Stimulated activated naive CD4-positive, alpha-beta T cell (primary cell): Measurements from ENCODE around the gene ABCA1.
A peak's percentile ranks its signal among the peaks of the same experiment; 100 is the strongest.
"Not testable (repeated sequence)": the region's sequence is repeated elsewhere in the genome, so short reads cannot be mapped to it uniquely, and the experiment has no call there.

Experiments
- DNase-seq, 6 experiments: peaks; one replicate each; lab custom pipeline; 2025; lab: John Stamatoyannopoulos, UW

ABCA1 gene

DNA sequence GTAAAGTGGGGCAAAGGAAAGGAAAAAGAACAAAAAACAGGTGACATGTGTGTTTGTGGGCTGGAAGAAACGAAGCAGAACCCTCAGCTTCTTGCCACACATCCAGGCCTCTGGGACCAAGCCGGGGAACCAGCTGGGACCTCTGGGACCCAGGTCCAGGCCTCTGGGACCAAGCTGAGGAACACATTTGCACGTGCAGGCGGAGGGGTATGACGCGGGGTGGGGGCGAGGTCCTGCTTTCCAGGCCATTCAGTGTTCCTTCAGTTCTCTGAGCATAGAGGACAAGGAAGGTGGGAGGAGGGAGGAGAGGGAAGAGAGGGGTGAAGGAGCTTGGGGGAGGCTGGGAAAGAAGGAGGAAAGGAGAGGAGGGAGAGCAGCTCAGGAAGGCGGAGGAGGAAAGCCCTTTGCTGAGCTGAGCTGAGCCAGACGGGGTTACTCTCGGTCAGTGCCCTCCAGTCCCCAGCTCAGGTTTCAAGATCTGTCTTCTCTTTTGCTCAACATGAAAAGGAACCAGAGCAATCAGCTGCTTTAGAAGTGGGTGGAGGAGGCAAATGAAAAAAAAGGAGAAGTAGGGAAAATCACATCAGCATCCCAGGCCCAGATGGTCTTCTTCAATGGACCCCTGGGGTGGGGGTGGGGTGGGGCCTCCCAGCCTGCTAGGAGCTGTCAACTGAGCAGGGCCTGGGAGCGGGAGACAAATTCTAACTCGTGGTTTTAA lies 59.1 kb downstream of the ABCA1 start:
- no peak for DNase-seq

DNA sequence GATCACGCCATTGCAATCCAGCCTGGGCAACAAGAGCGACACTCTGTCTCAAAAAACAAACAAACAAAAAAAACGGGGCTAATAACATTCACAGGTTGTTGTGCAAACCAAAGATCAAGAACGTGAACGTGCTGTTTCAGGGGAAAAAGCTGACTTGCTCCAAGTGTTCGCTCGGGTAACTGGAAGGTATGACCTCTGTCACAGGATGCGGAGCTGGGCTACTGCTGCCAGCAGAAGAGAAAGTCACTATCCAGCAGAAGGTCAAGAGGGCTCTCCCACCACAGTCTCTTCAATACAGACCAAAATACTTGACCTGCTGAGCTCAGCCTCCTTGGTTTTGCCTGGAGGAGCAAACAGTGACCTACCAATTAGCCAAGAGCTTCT lies 59.7 kb downstream of the ABCA1 start:
- DNase-seq = no peak

DNA sequence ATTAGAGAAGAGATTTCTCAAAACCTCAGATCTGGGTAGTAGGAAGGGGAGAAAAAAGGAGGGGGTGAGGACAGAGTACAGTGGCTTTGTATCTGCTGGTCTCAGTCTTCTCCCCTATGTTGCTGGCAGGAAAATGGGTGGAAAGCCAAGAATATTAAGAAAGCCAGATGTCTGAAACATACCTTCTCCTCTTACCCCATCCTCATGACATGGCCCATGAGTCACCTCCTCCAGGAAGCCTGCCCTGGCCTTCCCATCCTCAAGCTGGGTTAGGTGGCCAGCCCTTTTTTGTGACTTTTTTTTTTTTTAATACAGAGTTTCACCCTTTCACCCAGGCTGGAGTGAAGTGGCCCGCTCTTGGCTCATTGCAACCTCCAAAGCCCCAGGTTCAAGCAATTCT lies 61.8 kb downstream of the ABCA1 start:
- DNase-seq = no peak

DNA sequence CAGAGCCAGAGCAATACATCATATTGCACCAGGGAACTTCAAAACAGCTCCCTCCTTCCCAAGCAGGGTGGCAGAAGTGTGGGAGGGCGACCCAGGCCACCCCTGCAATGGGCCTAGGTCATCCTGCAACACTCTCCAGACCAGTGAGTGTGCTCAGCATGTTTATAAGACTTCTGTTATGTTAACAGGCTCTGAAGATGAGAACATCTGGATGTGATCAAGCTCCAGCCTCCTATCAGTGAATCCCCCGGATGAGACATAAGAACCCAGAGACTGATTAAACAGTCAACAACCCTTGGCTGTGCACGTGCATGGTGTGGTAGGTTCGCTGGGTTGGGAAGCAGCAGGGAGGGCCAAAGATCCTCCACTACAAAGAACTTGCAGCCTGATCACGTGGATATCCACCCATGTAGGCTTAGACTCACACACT lies 63.3 kb downstream of the ABCA1 start:
- DNase-seq = no peak

DNA sequence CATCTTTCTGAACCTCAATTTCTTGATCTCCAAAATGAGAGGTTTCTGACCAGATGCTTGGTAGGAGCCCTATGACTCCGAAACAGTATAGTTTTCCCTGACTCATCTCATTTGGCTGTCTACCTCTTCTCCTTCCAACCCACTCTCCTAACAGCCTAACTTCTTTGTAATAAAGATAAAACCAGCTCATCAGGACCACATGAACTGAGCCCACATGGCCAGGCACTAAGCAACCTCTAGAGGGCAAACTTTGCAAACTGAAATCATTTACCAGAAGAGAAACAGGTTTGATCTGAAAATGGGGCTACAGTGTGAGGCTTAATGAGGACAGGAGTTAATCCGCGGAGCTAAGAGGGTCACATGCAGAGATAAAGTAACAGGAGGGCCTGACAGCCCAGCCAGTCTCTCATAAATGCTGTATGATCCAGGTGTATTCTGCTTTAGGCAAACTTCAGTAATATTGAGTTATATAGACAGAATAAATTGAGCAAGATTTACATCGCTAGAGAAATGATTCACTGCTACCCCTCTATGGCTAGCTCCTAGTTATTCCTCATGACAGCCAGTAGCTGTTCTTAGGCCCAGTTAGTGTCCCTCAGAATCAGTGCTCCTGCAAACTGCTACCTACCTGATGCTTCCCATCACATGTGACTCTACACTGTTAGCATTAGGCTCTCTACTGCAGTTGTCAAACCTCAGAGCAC lies 64.6 kb downstream of the ABCA1 start:
- peak in 5 of 6 experiments; percentile 8 to 70 (median 44) for DNase-seq

DNA sequence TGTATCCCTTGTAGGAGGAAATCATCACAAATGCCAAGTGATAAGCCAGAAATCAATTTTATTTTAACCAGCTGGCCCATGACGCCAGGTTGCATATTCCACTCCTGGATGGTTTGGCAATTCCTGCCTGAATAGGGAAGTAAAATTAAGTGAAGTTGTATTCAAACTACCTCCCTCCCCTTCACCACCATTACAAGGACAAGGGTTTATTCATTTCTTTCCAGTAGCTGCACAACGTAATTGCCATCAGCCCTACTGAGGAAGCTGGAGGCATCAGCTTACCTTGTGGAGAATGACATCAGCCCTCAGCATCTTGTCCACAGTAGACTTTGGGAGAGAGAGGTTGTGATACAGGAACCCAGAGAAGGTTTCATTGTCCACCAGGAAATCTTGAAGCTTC lies 66.6 kb downstream of the ABCA1 start:
- DNase-seq = no peak

DNA sequence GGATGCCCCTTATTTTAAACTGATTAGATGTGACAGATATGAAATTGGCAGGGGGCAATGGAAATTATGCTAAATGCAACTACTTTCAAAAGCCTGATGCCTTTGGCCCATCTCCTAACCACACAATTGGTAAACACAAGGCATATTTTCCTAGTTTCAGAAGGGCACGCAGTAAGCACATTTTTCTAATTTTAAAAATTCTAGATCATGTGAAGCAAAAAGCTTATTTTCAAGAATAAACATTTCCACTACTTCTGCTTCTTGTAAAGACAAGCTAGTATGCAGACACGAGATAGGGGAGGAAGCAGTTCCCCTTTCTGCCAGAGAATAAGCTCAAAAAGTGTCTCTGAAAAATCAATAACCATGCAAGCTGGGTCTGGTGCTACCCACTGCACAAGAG lies 67.7 kb downstream of the ABCA1 start:
- DNase-seq = no peak

DNA sequence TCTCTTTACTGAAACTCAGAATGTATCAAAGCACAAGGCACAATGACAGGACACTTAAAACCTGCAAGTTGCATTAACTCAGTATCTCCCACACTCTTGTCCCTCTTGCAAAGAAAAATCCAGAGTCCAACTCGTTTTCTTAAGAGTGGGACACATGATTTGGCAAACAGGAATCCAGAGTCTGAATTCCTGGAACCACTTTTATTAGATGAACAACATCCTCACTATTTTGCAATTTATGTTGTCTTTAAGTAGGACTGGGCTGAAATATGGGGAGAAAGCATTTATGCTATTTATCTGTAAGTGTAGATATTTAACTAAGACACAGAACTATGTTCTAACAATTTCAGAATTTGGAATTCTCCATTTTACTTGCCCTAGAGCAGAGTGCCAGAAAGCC lies 69.1 kb downstream of the ABCA1 start:
- no peak for DNase-seq

DNA sequence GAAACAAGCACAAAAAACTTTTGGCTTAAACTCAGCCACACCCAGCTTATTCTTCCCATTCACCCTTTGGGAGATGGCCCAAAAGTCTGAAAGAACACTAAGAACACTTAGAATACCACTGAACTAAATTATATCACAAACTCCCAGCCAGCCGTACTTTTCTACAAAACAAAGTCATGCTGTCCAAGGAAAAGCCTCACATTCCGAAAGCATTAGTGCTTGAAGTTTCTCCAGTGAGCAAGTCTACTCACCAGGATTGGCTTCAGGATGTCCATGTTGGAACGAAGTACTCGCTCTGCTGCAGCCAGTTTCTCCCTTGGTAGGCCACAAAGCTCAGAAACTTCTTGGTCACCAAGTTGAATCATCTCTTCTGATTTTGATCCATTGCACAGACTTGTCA lies 69.7 kb downstream of the ABCA1 start:
- no peak for DNase-seq

DNA sequence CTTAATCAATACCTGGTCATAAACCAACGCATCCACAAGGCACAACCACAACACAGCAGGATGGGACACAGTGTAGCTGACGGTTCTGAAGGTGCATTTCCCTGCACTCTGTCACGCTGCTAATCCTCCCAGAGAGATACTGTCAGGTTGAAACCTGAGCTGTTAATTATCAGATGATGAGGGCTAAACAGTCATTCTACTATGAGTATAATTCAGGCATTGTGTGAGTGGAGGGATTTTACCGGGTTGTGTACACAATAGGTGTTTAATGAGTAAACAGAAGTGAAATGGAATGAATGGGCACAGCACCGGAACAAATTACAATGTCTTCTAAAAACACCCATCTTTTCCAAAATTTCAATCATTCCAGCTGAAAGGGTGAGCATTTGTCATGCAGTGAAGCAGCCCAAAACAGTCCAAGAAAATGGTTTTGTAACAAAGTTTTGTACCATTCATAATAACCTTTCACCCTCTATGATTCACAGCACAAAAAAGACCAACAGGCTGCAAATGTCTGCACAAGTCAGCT lies 71.5 kb downstream of the ABCA1 start:
- no peak for DNase-seq

DNA sequence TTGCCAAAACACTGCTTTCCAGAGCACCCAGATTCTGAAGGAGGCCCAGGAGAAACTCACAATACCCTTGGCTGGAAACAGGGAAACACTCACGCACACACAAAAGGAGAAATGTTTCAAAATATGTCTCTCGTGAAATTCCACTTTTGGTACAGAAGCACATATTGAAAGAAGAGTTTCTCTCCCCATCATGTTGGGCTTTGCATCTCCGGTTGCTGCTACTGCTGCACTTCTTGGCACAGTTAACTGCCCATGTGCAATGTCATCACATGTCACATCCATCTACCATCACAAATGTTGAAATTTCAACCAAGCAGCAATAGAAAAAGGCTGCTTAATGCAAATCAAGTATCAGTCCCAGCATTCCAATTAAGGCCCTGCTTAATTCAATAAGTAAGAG lies 72.1 kb downstream of the ABCA1 start:
- DNase-seq = no peak

DNA sequence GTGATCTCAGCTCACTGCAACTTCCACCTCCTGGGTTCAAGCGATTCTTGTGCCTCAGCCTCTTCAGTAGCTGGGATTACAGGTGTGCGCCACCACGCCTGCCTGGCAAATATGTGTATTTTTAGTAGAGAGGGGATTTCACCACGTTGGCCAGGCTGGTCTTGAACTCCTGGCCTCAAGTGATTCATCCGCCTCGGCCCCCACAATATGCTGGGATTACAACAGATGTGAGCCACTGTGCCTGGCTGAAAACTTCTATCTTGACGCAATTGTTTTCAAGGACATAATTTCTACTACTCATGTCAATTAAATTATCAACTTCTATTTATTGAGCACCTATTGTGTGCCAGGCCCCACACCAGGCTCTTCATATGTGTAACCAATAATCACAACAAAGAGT lies 72.7 kb downstream of the ABCA1 start:
- DNase-seq = not testable (repeated sequence)

DNA sequence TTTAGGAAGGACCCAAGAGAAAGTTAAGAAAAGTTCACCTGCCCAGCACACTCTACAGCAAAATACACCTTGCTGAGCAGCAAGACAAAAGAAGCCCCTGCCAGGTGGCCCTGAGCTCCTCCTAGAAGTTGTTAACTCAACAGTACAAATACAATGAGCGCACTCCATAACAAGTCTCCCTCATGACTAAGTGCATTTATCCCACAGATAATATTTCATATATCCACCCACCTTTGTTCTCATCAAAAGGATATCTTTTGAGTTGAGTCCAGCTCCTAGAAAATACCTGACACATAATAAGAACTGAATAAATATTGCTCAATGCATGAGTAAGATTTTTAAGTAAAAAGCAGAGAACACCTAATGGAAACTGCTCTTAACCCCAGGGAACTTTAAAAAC lies 73.3 kb downstream of the ABCA1 start:
- DNase-seq = no peak

DNA sequence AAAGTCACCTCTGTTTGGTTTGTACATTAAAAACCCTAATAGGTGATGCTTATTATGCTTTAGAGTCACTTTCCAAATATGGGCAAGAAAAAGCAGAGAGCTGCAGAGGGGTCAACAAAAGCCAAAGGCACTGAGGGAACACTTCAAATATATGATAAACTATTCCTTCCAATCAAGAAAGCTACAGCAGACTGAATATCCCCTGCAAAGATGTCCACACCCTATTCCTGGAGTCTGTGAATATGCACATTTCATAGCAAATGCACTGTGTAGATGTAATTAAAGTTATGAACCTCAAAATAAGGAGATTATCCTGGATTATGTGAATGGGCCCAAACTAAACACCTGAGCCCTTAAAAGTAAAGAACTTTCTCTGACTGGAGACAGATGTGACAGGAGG lies 74.3 kb downstream of the ABCA1 start:
- no peak for DNase-seq

DNA sequence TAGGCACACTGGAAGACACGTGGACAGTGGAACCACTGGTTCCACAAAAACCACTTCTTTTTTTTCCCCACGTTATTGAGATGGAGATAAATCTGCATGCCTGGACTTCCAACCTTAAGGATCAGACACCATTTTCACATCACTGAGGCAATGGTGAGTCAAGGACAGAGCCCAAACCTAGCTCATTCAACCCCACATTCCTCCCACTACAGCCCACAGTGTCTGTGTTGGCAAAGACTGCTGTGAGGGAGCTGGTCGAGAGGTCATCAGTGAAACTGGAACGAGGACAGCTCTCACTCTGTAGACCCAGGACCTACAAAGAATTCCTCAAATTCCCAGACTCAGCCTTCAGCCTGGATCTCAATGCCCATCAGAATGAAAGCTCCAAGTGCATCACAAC lies 74.8 kb downstream of the ABCA1 start:
- no peak for DNase-seq

DNA sequence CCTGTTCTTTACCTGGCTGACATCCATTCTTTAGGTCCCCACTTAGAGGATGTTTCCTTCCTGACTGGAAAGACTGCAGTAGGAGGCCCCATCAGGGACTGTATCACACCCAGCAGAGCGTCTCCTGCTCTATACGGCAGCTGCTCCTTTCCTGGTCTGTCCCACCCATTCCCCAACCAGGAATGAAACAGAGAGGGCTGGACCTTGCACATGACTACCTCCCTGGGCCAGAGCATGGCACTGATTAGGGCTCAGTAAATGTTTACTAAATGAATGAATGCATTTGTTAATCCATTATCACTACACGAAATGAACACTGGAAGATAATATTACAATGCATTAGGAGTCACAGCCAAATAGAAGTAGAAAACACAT lies 76.4 kb downstream of the ABCA1 start:
- DNase-seq = no peak

DNA sequence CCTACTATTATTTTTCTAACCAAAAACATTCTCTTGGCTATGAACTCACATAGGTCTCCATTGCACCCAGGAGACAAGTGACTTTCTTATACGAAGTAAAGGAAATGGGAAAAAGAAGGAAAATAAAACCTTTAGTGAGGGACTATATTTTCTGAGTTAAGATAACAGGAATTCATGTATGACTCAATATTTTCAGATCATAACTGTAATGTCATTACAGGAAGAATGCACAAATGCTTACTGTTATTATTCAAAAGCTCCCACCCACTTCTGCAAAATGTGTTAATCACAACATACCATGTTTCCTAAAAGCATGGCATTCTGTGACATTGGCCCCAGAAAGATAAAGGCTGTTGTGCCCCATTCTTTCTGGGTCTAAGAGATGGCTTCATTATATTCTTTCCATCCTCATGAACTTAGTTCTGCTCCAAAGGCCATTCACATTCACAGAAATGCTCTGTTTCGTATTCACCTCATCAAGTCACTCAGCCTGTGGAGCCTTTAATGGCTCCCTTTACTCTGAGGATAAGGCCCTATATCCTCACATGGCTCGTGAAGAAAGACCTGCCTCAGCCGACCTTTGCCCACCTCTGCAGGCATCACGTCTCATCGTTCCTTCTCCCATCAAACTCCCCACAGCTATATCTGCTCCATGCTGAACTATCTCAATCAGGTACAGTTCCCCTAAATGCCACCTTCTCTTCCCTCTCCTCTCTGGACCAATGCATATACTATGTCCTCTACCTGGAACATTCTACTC lies 77.0 kb downstream of the ABCA1 start:
- no peak for DNase-seq

DNA sequence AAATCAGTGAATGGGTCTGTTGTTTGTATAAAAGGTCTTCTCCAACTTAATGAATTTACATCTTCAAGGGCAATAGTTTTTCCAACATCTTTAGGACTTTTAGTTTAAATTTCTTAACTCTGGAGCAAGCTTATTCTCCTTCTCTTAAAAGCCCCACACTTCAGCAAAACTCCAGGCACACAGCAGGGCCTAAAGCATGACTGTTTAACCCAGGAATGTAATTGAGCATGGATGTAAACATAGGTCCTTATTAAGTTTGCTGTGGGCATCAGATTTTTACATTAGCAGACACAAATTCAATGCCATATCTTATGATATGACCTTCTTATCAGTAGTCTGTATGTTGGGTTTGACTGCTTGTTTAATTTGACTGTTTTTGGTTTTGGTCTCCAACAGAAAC lies 78.9 kb downstream of the ABCA1 start:
- no peak for DNase-seq

DNA sequence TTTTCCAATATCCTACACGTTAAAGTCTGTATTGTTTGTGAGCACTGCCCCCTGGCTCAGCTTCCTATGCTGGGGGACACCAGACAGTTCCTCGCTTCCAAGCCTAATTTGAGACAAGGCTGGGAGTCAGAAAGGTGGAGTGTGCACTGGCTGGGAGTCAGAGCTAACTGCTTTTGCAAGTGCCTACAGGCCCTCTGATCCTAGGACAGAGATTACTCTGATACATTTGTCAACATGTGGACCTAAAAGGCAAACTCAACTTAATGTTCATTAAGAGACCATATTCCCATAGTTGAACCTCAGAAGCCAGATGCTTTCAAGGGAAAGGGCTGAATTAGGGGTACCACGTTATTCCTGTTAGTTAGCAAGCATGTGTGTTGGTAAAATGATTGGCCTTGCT lies 83.2 kb downstream of the ABCA1 start:
- no peak for DNase-seq

DNA sequence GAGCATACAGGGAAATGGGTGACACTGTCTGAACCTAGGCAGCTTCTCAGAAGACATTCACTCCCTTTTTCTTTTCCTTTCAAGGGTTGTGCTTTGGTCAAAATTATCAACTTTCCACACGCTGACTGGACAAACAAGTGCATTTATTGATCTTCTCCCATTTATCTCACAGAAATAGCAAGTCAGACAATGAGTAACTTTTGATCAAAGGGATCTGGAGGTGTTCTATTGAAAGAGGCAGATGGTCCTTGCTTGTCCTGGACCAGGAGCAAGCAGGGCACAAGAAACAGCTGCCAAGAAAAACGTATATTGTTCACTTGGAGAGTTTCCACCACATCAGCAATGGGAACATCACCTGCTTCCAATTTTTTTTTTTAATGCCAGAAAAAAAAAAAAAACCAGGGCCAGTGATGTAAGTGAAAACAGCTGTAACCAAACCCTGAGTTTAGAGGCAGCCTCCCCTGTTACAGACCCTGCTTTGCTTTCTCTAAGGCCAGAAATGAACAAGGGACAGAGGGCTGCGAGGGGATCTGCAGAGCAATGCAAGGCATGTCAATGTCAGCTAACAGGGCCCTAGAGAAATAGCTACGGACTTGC lies 84.2 kb downstream of the ABCA1 start:
- no peak for DNase-seq

DNA sequence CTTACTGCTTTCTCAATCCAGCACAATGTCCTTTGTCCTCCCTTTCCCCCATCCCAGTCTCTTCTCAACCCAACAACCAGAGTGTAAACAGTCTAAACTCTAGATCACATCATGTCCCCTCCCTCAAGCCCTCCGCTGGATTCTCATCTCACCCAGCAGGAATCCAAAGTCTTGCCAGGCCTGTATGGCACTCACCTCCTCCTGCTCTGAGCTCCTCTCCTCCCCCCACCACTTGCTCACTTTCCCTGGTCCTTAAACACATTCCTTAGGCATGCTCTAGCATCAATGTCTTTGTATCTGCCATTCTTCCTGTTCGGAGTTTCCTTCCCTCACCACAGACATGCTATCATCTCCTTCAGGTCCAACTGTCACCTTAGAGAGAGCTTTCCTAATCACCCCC lies 85.3 kb downstream of the ABCA1 start:
- no peak for DNase-seq

DNA sequence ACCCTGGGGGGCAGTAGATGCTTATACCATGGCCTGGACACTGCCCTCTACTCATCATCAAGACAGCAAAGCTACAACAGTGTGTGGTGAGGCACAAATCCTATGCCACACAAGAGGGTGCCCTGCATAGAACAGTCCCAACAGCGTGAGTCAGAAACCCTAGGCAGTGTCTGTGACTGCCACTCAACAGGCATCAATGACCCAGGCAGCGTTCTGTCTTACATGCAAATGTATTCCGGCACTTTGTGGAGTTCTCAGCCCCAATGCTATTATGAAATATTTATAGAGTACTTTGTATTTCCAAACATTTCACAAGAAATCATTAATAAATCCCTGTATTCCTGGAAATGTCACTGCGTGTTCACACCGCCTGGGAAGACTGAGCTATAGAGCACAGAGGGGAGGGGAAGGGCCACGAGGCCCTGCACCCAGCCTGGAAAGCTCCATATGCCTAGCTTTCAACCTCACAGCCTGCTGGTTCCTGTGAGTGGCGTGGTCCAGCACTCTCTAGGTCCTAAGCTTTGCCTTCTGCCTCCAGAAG lies 86.3 kb downstream of the ABCA1 start:
- DNase-seq = no peak
